Stimulated activated CD8-positive, alpha-beta memory T cell treated with anti-CD3 and anti-CD28 coated beads, Interleukin-15, amount 100 ng/mL, for 1 hour (primary cell): ENCODE results near the gene ARMC2.
"Not testable (repeated sequence)": the region's sequence is repeated elsewhere in the genome, so short reads cannot be mapped to it uniquely, and the experiment has no call there.

Source experiments
- DNase-seq: peaks from one replicate; pipeline ENCODE4 v3.0.0-alpha.2; 2020; ENCODE audit warnings: low read depth

Gene ARMC2

GRCh38 chr6:108952776-108953486 is 104.7 kb downstream of the ARMC2 start:
- DNase-seq, result no peak

- no peak for DNase-seq
Observed at GRCh38 chr6:108953681-108954080, 105.5 kb downstream of the ARMC2 start.

- no peak for DNase-seq
Observed at GRCh38 chr6:108955329-108955949, 107.2 kb downstream of the ARMC2 start.

- no peak for DNase-seq
Observed at GRCh38 chr6:108957221-108957620, 109.0 kb downstream of the ARMC2 start.

- DNase-seq, result no peak
Observed at GRCh38 chr6:108958900-108959770, 110.9 kb downstream of the ARMC2 start.

- no peak for DNase-seq
Observed at GRCh38 chr6:108959972-108960582, 111.9 kb downstream of the ARMC2 start.

GRCh38 chr6:108960601-108961000 is 112.4 kb downstream of the ARMC2 start:
- DNase-seq, result no peak

GRCh38 chr6:108961077-108961476 is 112.9 kb downstream of the ARMC2 start:
- no peak for DNase-seq

- no peak for DNase-seq
Observed at GRCh38 chr6:108961985-108962384, 113.8 kb downstream of the ARMC2 start.

- no peak for DNase-seq
Observed at GRCh38 chr6:108966251-108966650, 118.0 kb downstream of the ARMC2 start.

- no peak for DNase-seq
Observed at GRCh38 chr6:108966855-108967755, 118.9 kb downstream of the ARMC2 start.

GRCh38 chr6:108968325-108969316 is 120.4 kb downstream of the ARMC2 start:
- no peak for DNase-seq

- DNase-seq, result no peak
Observed at GRCh38 chr6:108969776-108970175, 121.6 kb downstream of the ARMC2 start.

GRCh38 chr6:108974201-108974600 is 126.0 kb downstream of the ARMC2 start:
- no peak for DNase-seq

- DNase-seq, result not testable (repeated sequence)
Observed at GRCh38 chr6:108978638-108979037, 130.4 kb downstream of the ARMC2 start.

- no peak for DNase-seq
Observed at GRCh38 chr6:108982154-108983113, 134.2 kb downstream of the ARMC2 start.

- DNase-seq, result no peak
Observed at GRCh38 chr6:108983151-108983550, 134.9 kb downstream of the ARMC2 start.

- DNase-seq, result no peak
Observed at GRCh38 chr6:108985301-108985700, 137.1 kb downstream of the ARMC2 start.

GRCh38 chr6:108987156-108987555 is 138.9 kb downstream of the ARMC2 start:
- no peak for DNase-seq
